ENCODE results near the gene PRKAR1B.

Gene PRKAR1B

DNA sequence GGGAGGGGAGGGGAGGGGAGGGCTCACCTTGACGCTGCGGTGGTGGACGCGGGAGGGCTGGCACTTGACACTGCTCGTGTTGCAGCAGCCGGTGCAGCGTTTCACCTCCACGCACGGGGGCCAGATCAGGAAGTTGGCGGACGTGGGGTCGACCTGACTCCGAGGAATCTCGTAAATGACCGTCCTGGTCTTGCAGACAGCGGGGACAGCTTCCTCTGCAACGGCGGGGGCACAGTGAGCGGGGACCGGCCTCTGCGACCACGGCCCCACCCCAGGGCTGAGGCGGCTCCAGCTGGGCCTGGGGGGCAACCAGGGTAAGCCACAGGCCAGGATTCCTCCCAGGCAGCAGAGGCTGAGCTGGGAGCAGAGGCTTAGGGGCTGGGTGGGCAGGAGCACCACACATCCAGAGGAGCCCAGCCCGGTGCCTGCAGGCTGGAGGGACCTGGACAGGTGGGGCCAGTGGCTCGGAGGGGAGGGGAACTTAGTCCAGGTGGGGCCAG lies 216.2 kb downstream of the PRKAR1B start:
- DNase-seq (ENCODE audit: low read depth, low spot score) = no peak

- DNase-seq (ENCODE audit: low read depth, low spot score) = no peak
These were observed 217.0 kb downstream of the PRKAR1B start for GRCh38 chr7:510131-510481.

- DNase-seq (ENCODE audit: low read depth, low spot score) = no peak
These were observed 217.5 kb downstream of the PRKAR1B start for GRCh38 chr7:509426-510130.

- DNase-seq (ENCODE audit: low read depth, low spot score) = no peak
These were observed 218.5 kb downstream of the PRKAR1B start for GRCh38 chr7:508461-509170.

- DNase-seq (ENCODE audit: low read depth, low spot score) = no peak
These were observed 219.3 kb downstream of the PRKAR1B start for GRCh38 chr7:507623-508300.

GRCh38 chr7:506921-507622 lies 220.0 kb downstream of the PRKAR1B start:
- no peak for DNase-seq (ENCODE audit: low read depth, low spot score)

DNA sequence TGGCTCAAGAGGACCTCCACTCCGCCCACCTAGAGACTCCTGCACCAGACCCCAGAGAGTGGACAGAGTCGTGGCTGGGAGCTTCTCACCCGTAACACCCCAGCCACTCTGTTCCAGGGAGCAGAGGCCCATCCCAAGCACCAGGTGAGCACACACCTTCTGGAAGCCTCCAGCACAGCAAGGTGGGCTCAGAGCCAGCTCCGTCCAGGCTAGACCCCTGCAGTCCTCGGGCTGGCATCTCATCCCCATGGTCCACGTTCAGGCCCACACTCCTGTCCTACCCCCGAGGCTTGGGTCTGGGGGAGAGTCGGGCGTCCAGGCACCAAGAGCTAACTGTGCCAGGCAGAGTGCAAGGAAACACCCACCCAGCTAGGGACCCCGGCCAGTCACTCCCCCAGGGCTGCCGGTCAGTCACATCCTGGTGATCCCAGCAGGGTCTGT lies 220.7 kb downstream of the PRKAR1B start:
- no peak for DNase-seq (ENCODE audit: low read depth, low spot score)

DNA sequence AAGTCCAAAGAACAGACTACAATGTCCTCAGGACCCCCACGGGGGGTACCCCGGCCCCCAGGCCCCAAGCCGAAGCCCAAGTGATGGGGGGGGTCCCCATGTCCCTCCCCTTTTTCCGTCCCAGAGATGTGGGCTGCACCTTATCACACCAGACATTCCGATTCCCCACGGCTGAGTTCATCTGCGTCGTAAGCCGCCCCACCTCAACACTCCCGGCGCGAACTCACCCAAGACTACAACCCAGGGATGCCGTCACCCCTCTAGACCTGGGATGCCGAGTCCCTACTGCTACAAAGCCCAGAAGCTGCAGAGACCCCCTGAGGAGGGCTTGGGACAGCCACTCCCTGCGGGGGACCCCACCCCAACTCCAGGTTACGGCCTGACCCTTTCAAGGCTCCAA lies 221.9 kb downstream of the PRKAR1B start:
- no peak for DNase-seq (ENCODE audit: low read depth, low spot score)

DNA sequence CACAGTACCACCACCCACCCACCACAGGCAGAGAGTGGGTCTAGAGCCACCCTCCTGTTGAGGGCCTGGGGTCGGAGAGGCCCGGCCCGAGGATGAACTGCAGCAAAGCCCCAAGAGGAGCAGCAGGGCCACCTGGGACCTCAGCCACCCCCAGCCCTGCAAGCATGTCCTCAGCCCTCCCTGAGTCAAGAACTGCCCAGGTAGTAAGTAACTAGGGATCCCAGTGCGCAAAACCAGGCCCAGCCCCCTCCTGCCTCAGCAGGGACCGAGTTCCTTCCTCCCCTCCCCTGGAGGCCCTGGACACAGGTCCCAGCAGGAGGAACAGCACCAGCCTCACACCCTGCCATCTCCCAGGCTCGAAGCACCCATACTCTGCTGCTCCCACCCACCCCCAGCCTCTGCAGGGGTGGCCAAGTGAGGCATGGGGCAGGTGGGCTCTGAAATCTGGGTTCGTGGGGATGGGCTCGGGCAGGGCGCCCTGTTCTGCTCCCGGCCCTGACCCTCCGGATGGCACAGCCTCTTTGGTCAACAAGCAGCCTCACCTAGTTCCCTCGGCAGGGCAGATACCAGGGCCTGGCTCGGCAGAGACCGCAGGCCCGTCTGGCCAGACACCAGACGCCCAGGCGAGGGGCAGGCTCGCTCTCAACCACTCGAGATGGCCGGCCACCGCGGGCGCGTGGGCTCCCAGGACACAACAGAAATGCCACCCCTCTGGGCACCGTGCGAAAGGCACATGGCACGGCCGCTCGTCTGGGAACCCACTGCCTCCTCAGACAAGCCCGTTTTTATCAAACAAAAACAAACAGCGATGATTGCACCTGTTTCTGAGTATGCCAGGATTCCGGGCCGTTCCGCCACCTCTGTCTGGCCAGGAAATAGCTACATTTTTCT lies 222.6 kb downstream of the PRKAR1B start:
- no peak for DNase-seq (ENCODE audit: low read depth, low spot score)

- no peak for DNase-seq (ENCODE audit: low read depth, low spot score)
These were observed 223.4 kb downstream of the PRKAR1B start for GRCh38 chr7:503575-504111.

DNA sequence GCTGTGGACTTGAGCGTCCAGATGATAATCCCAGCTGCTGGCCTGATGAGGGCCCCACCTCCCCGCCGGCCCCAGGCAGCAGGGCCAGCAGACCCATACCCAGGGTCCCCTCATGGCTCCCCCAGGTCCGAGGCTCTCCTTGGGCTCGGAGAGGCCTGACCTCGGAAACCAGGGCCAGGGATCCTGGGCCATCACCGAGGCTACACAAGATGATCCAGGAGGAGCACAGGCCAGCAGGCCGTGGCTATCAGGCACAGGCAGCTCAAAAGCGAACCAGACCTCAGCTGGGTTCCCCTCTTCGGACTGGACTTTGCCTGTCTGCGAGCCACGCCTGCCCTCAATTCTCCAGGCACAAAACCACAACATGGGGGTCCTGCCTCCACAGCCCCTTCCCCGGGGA lies 224.8 kb downstream of the PRKAR1B start:
- no peak for DNase-seq (ENCODE audit: low read depth, low spot score)

DNA sequence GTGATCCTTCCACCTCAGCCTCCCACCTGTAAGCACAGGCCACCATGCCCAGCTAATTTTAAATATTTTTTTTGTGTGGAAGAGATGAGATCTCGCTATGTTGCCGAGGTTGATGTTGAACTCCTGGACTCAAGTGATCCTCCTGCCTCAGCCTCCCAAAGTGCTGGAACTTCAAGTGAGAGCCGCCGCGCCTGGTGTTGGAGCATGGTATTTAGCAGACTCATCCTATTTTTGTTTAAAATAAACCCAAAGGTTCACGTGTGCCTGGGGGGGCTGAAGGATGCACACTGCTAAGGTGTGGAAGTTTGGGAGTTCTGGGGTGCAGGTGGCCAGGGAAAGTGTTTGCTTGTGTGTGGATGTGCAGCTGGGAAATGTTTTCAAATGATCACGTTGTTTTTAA lies 225.6 kb downstream of the PRKAR1B start:
- no peak for DNase-seq (ENCODE audit: low read depth, low spot score)

DNA sequence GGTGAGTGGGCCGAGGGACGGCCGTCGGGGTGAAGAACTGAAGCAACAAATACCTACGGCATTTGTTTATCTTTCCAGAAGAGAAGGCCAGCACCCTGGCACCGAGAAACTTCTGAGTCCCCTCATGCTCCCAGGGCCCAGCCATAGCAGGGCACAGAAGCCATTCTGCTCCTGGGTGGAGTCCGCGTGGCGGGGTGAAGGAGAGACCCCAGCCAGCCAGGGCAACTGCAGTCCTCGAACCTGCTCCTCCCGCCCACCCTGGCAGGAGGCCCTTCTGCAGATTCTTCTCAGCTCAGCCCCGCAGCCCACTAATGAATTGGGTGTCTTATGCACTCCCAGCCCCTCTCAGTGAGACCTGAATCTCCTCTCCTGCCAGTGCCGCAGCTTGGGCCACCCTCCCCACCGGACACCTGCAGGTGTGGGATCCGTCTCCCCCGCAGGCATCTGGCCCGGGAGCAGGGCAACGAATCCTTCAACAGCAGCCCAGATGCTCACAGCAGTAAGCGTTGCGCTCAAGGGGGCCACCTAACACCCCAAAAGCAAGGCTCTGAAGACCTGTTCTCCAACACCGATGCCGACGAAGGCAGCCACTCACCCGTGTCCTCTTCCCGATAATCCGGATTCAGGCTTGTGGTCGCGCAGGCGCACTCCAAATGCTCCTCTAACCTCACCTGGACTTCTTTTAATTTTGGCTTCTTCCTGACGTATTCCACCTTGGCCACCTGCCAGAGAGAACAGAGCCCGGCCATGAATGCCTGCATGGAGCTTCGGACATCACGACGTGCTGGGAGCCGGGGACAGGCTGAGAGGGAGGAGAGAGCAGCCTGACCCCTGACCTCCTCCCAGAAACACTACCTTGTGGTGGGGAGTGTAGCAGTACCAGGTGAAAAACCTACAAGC lies 226.3 kb downstream of the PRKAR1B start:
- DNase-seq (ENCODE audit: low read depth, low spot score) = no peak

DNA sequence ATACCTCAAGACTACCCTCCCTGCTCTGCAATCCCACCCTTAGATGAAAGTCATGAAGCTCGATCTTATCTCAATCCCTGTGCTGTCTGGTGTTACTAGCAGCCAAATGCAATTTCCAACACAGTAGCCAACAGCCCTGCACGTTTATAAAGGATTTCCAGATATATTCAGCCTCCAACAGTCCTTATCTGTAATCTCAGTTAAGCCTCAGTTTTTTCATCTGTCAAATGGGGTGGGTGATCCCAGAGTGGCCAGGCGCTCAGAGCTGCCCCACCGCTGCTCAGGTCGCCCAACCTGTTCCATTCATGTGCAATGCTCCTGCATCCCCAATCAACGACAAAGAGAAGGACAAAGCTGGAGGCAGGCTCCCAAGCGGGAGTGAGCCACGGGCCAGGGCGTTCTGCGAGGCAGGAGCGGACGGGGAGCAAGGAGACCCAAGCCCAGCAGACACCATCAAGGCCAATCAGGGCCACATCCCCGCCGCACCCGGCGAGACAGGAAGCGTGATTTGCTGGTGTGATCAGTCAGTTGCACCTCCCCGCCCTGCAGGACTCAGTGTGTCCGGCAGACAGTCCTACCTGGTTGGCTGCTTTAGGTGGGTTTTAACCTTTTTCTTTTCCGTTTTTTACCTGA lies 227.1 kb downstream of the PRKAR1B start:
- no peak for DNase-seq (ENCODE audit: low read depth, low spot score)
